HG02943 (cell line): ENCODE data around the gene BCAS4.

ENCODE experiments used
- ATAC-seq: cut with Tn5 transposase; IDR thresholded peaks from one replicate; pipeline ENCODE4 v1.9.1; 2021; ENCODE audit warnings: mild to moderate bottlenecking, low read depth, moderate library complexity; ENCODE audit not compliant: unreplicated experiment

The BCAS4 gene

GRCh38 chr20:50848846-50849673 lies 54.2 kb downstream of the BCAS4 start:
- no peak for ATAC-seq

- ATAC-seq = no peak
Measured at GRCh38 chr20:50850721-50851286, 55.9 kb downstream of the BCAS4 start.

GRCh38 chr20:50852085-50852484 lies 57.2 kb downstream of the BCAS4 start:
- ATAC-seq = no peak

- no peak for ATAC-seq
Measured at GRCh38 chr20:50854506-50855249, 59.8 kb downstream of the BCAS4 start.

GRCh38 chr20:50855498-50856474 lies 60.9 kb downstream of the BCAS4 start:
- no peak for ATAC-seq

GRCh38 chr20:50856475-50857041 lies 61.7 kb downstream of the BCAS4 start:
- ATAC-seq = no peak

- ATAC-seq = no peak
Measured at GRCh38 chr20:50857348-50857747, 62.5 kb downstream of the BCAS4 start.

GRCh38 chr20:50858525-50858924 lies 63.7 kb downstream of the BCAS4 start:
- ATAC-seq = no peak

GRCh38 chr20:50859161-50859560 lies 64.3 kb downstream of the BCAS4 start:
- no peak for ATAC-seq

GRCh38 chr20:50861012-50861411 lies 66.2 kb downstream of the BCAS4 start:
- no peak for ATAC-seq

GRCh38 chr20:50862546-50862945 lies 67.7 kb downstream of the BCAS4 start:
- no peak for ATAC-seq

- ATAC-seq = no peak
Measured at GRCh38 chr20:50865114-50865513, 70.3 kb downstream of the BCAS4 start.

GRCh38 chr20:50865591-50865990 lies 70.7 kb downstream of the BCAS4 start:
- ATAC-seq = no peak

GRCh38 chr20:50866036-50866685 lies 71.3 kb downstream of the BCAS4 start:
- ATAC-seq = no peak

GRCh38 chr20:50866831-50867230 lies 72.0 kb downstream of the BCAS4 start:
- no peak for ATAC-seq

- ATAC-seq = no peak
Measured at GRCh38 chr20:50867805-50868204, 72.9 kb downstream of the BCAS4 start.

- no peak for ATAC-seq
Measured at GRCh38 chr20:50868509-50869495, 73.9 kb downstream of the BCAS4 start.

- ATAC-seq = no peak
Measured at GRCh38 chr20:50870561-50871161, 75.8 kb downstream of the BCAS4 start.
